Ectodermal cell (in vitro differentiated cells): ENCODE measurements around the gene KRT28.
"Not testable (repeated sequence)": the region's sequence is repeated elsewhere in the genome, so short reads cannot be mapped to it uniquely, and the experiment has no call there.

Source experiments
- H3K27ac ChIP-seq: 2 replicates; pipeline ENCODE4 v1.7.0; 2013; ENCODE audit warnings: mild to moderate bottlenecking, low read depth, low read length; ENCODE audit not compliant: insufficient read depth, poor library complexity, severe bottlenecking
- H3K27me3 ChIP-seq: 2 replicates; pipeline ENCODE4 v1.7.0; 2013; ENCODE audit warnings: mild to moderate bottlenecking, low read length; ENCODE audit not compliant: insufficient read depth, control insufficient read depth, poor library complexity, severe bottlenecking
- H3K36me3 ChIP-seq: one replicate; pipeline ENCODE4 v1.7.0; 2013; ENCODE audit warnings: low read length; ENCODE audit not compliant: control insufficient read depth, insufficient read depth
- H3K4me1 ChIP-seq: one replicate; pipeline ENCODE4 v1.7.0; 2013; ENCODE audit warnings: low read length; ENCODE audit not compliant: control insufficient read depth, insufficient read depth
- H3K4me3 ChIP-seq: 2 replicates; pipeline ENCODE4 v1.7.0; 2013; ENCODE audit warnings: low read depth, low read length, control low read depth; ENCODE audit not compliant: insufficient read depth
- H3K9me3 ChIP-seq: 2 replicates; pipeline ENCODE4 v1.7.0; 2013; ENCODE audit warnings: mild to moderate bottlenecking, low read length, moderate library complexity; ENCODE audit not compliant: control insufficient read depth
- WGBS, 2 experiments: methylation state at CpG; one replicate each; pipeline ENCODE4 v1.1.7; 2013; ENCODE audit warnings: missing lambda C conversion rate in 2 of 2; 5-methylcytosine and 5-hydroxymethylcytosine counted together

KRT28 gene

GRCh38 chr17:40755231-40755630 lies 44.5 kb downstream of the KRT28 start, which contains the start of gene KRT25:
Gene KRT25 (minus strand): TSS chr17:40755331. CDS start chr17:40755271, 60 bp downstream.
- WGBS, 2 experiments = 85 to 91% methylated on average over 4 of the region's 4 CpGs
- Histone ChIP-seq H3K36me3 (no peaks in the 10 kb centered on the region), H3K4me3 (no peak within 1 kb of the TSS), H3K4me1 (no peaks in the 10 kb centered on the region), H3K27ac (no peak within 1 kb of the TSS), H3K9me3 (no peaks in the 10 kb centered on the region), H3K27me3 (no peaks in the 10 kb centered on the region)

GRCh38 chr17:40753804-40754203 lies 46.0 kb downstream of the KRT28 start:
- H3K27me3 ChIP-seq = no peaks in the 10 kb centered on the region
- no peaks in the 10 kb centered on the region for H3K36me3 ChIP-seq
- WGBS, 2 experiments = 91 to 92% methylated on average over 3 of the region's 3 CpGs
- no peak overlapping the region for H3K27ac ChIP-seq
- no peaks in the 10 kb centered on the region for H3K4me1 ChIP-seq
- H3K9me3 ChIP-seq = no peaks in the 10 kb centered on the region
- no peak overlapping the region for H3K4me3 ChIP-seq

- WGBS, 2 experiments = 92% methylated on average over 14 of the region's 14 CpGs
- Histone ChIP-seq H3K27me3 (no peaks in the 10 kb centered on the region), H3K36me3 (no peaks in the 10 kb centered on the region), H3K4me1 (no peaks in the 10 kb centered on the region), H3K9me3 (no peaks in the 10 kb centered on the region), H3K27ac (no peak overlapping the region), H3K4me3 (no peak overlapping the region)
Measured at GRCh38 chr17:40751065-40751464, 48.7 kb downstream of the KRT28 start.

GRCh38 chr17:40750391-40750790 lies 49.4 kb downstream of the KRT28 start:
- Histone ChIP-seq H3K4me1 (no peaks in the 10 kb centered on the region), H3K27ac (no peak overlapping the region), H3K36me3 (no peaks in the 10 kb centered on the region), H3K9me3 (no peaks in the 10 kb centered on the region), H3K27me3 (no peaks in the 10 kb centered on the region), H3K4me3 (no peak overlapping the region)
- WGBS, 2 experiments = 87 to 91% methylated on average over 6 of the region's 6 CpGs

GRCh38 chr17:40748666-40749065 lies 51.1 kb downstream of the KRT28 start:
- 100% methylated on average over 1 of the region's 1 CpG; no CpG with 5 or more reads in 1 of the 2 experiments for WGBS, 2 experiments

More at GRCh38 chr17:40748666-40749065, 51.1 kb downstream of the KRT28 start:
- H3K9me3 ChIP-seq, H3K36me3 ChIP-seq, H3K4me3 ChIP-seq, H3K4me1 ChIP-seq, H3K27ac ChIP-seq, H3K27me3 ChIP-seq: not testable (repeated sequence)
